GM21786 (cell line): Measurements from ENCODE around the gene TAS1R2.
"Not testable (repeated sequence)": the region's sequence is repeated elsewhere in the genome, so short reads cannot be mapped to it uniquely, and the experiment has no call there.

Source experiments
- ATAC-seq: cut with Tn5 transposase; IDR thresholded peaks from one replicate; pipeline ENCODE4 v1.9.1; 2021; ENCODE audit not compliant: unreplicated experiment

TAS1R2 gene

GRCh38 chr1:18884419-18884717 lies 24.9 kb upstream of the TAS1R2 start:
- ATAC-seq: no peak

- ATAC-seq: no peak
These were observed 24.4 kb upstream of the TAS1R2 start for GRCh38 chr1:18883636-18884418.

- ATAC-seq: no peak
These were observed 23.6 kb upstream of the TAS1R2 start for GRCh38 chr1:18883079-18883478.

GRCh38 chr1:18882486-18882885 lies 23.0 kb upstream of the TAS1R2 start:
- ATAC-seq: no peak

DNA sequence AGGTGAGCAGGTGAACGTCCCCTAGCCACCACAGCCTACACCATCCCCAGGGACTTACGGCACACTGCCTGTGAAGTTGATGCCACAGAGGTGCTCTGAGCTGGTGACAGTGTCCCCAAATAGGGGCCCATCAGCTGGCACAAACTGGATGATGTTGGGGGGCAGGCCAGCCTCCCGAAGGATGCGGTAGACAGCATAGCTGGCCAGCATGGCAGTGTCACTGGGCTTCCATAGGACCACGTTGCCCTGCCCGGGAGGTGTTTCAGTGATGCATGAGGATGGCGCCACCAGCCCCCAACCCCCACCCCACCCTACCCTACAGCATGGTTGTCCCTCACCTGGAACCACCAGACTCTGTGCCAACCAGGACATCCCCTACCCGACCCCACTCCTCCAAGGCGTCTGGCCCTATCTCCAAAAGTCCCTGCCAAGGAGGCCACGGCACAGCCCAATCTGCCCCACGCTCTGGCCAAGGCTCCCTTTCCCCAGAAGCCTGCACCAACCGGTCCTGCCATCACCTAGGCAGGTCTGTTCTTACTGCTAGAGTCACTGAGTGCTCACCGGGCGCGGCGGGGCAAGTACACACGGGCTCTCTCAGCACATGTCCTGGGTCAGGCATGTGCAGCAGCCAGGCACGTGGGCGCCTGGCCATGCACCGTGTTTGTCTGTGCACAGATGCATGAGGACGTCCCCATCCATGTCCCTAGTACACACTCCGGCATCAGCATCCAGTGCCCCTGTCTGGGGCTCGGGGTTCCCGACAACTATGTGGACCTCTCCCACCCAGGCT lies 22.4 kb upstream of the TAS1R2 start:
- no peak for ATAC-seq

DNA sequence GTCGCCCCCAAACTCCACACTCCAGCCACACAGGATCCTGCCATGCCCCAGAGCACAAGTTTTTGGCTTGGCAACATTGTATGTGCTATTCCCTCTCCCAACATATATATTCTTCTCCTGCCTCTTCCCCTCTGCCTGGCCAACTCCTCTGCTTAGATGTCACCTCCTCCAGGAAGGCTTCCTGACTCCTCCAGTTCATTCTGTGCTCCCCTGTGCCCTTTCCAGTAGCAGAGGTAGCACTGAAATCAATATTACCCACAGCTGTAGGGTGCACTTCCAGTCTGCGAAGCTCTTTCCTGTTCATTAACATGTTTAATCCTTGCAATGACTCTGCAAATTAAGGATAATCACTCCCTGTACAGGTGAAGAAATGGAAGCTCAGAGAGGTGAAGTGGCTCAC lies 21.7 kb upstream of the TAS1R2 start:
- ATAC-seq: no peak

DNA sequence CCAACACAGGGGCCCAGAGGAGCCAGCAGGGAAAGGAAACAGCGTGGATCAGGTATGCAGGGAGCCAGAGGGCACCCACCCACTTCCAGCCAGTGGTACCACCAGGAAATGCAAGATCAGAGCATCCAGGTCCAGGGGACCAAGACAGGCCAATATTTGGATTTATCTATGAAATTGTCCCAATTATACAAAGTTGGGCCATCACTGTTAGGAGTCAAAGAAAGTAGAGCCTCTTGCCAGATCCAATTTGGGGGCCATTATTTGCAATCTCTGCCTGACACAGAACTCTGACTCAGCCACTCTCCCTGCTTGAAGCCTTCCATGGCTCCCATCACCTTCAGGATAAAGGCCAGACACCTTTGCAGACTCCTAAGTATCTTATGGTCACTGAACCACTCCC lies 21.1 kb upstream of the TAS1R2 start:
- ATAC-seq: no peak

DNA sequence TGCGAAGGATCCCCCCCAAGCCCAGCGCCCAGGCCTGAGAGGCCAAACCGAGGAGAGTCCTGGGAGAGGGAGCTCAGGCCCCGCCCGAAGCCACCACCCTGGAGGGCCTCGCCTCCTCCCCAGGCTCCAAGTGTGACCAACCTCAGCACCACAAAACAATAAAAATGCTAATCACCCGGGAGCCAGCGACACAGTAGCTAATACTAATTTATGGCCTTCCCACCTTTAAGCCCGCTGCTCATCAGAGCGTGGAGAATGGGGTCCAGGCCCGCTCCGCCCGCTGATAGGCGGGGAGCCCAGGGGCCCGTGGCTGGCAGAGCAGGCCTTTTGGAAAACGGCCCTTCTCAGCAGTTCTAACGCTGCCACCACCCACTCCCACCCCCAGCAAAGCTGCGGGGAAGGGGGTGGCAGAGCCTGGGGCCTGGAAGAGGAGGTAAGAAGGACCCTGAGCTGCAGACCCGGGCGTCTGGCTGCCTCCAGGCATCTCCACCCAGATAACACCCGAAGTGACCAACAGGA lies 20.4 kb upstream of the TAS1R2 start:
- ATAC-seq: no peak

- no peak for ATAC-seq
These were observed 19.8 kb upstream of the TAS1R2 start for GRCh38 chr1:18879215-18879790.

DNA sequence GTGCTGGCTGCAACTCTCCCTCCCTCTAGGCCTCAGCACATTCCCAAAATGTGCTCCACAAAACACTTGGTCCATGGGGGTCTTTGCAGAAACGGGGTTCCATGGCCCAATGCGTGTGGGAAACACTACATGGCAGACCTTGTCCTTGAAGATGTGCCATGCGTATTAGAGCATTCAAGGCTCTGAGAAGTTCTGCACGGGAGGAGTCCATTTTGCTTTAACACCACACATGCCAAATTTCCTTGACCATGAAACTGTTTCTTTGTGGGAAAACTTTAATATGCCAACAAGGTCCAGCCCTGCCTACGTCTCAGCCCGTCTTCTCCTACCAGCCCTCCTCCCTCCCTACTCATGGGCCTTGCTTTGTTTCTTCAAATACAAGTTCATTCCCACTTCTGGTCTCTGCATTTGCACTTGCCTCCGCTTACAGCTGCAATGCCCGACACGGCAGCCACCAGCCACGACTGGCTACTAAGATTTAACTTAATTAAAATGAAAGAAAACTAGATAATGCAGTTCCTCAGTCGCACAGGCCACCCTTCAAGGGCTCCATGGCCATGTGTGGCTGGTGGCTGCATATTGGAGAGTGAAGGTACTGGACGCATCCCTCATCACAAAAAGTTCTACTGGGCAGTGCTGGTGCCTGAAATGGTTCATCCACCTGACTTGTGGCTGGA lies 19.2 kb upstream of the TAS1R2 start:
- ATAC-seq: no peak

- ATAC-seq: no peak
These were observed 17.8 kb upstream of the TAS1R2 start for GRCh38 chr1:18877282-18877681.

- no peak for ATAC-seq
These were observed 16.8 kb upstream of the TAS1R2 start for GRCh38 chr1:18876210-18876609.

- ATAC-seq: no peak
These were observed 16.3 kb upstream of the TAS1R2 start for GRCh38 chr1:18875796-18876128.

DNA sequence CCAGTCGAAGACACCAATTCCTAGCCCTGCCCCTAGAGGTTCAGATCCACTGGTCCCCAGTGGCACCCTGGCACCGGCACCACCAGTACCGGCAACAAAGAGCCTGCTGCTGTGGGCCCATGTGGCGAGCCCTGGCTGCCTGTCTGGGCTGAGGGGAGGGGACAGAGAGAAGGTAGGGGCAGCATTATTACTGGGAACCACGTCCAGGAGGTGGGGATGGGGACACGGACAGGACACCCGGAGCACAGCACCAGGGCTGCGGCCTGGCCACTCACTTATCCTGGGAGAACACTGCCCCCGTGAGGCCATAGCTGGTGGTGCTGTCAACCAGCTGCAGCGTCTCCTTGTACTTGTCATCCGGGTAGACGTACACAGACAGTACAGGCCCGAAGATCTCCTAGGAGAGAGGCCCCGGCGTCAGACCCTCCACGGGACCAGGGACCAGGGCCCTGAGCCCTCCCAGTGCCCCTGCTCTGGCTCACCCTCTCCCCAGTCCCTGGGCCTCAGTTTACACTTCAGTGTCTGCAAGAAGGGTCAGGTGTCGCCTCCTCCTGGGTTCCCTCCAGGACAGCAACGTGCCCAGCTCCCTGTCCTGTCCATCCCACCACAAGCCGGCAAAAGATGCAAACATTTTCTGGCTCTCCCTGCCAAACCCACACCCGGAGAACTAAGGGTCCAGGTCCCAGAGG lies 15.8 kb upstream of the TAS1R2 start:
- ATAC-seq: no peak

- no peak for ATAC-seq
These were observed 15.1 kb upstream of the TAS1R2 start for GRCh38 chr1:18874600-18874999.

- no peak for ATAC-seq
These were observed 14.6 kb upstream of the TAS1R2 start for GRCh38 chr1:18874036-18874435.

GRCh38 chr1:18872071-18872611 lies 12.7 kb upstream of the TAS1R2 start:
- no peak for ATAC-seq

DNA sequence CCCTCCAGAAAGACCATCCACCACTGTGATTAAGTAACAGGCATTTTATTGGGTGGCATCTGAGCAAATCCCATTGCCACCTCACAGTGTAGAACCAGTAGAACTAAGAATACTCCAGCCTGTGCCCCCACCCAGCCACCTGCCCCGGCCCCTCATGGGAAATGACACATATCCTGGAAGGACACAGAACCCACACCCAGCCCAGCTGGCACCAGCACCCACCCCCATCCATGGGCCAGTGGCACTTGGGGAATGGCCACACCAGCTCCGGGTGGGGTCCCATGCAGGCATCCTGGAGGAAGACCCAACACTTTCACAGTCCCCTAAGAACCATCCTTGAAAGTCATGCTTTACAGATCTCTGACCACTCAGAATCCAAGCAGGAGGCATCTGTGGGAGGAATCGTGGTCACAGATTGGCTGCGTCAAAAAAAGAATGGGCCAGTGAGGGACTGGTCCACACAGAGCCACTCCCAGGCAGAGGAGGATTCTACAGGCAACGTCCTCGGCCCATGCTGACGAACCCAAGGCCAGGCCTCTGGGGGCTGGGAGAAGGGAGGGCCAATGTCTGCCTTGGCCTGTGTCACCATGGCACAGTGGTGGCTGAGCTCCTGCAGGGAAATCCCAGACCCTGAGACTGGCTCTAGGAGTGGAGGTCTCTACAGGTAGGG lies 12.1 kb upstream of the TAS1R2 start:
- ATAC-seq: no peak

DNA sequence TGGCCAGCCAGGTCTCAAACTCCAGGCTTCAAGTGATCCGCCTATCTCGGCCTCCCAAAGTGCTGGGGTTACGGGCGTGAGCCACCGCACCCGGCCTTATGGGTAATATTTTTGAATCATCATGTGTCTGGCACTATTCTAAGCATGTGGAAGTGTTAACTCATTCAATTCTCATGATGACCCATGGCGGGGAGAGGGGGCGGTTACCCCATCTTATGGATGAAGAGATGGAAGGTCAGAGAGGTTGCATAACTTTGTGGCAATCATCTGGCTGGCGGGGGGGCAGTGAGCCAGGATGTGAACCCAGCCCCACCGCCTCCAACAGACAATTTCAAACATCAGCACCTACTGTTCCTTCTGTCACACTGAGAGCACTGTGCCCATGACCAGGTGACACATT lies 11.5 kb upstream of the TAS1R2 start:
- ATAC-seq: no peak

DNA sequence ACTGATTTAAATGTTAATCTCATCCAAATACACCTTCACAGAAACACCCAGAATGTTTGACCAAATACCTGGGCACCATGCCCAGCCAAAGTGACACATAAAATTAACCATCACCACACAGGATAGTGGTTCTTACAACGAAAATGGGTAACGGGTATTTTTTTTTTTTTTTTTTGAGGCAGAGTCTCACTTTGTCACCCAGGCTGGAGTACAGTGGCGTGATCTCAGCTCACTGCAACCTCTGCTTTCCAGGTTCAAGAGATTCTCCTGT lies 11.1 kb upstream of the TAS1R2 start:
- ATAC-seq: not testable (repeated sequence)
